ENCODE measurements around the gene CFAP299.

Gene CFAP299

GRCh38 chr4:80417019-80417418 is 81.5 kb downstream of the CFAP299 start:
- H3K9me3 ChIP-seq (replicated peaks; ENCODE audit: insufficient read depth, low read length), result no peaks in the 10 kb centered on the region
- no peaks in the 10 kb centered on the region for H3F3A ChIP-seq (ENCODE audit: insufficient read depth, low read length)
- TF ChIP-seq EZH2phosphoT487 (IDR thresholded peaks at IDR 0.05; ENCODE audit: low read length), result no peak
- TF ChIP-seq CTCF (IDR thresholded peaks at IDR 0.05; ENCODE audit: low read length), result no peak
- no peak for TF ChIP-seq EZH2 (optimal IDR thresholded peaks at IDR 0.05; ENCODE audit: low read depth, low read length)
- no peaks in the 10 kb centered on the region for H3K4me1 ChIP-seq (ENCODE audit: low read length)
- no peak overlapping the region for H3K4me3 ChIP-seq (ENCODE audit: low read length)
- no peaks in the 10 kb centered on the region for H3K36me3 ChIP-seq (replicated peaks; ENCODE audit: insufficient read depth, low read length)
- H4K20me1 ChIP-seq (ENCODE audit: insufficient read depth, low read length), result no peaks in the 10 kb centered on the region
- H3K9me2 ChIP-seq (replicated peaks; ENCODE audit: insufficient read depth, low read length), result no peaks in the 10 kb centered on the region
- DNase-seq, result no peak
- no peak overlapping the region for H3K4me2 ChIP-seq (ENCODE audit: low read depth, low read length)
- no peak overlapping the region for H3K9ac ChIP-seq (ENCODE audit: low read length)
- H3K79me2 ChIP-seq (ENCODE audit: low read length), result no peaks in the 10 kb centered on the region
- H3K27me3 ChIP-seq (replicated peaks; ENCODE audit: insufficient read depth, low read length), result no peaks in the 10 kb centered on the region
- H3K27ac ChIP-seq (ENCODE audit: low read length), result no peak overlapping the region
- no peak overlapping the region for H2AFZ ChIP-seq (ENCODE audit: low read length)

- TF ChIP-seq EZH2phosphoT487 (IDR thresholded peaks at IDR 0.05; ENCODE audit: low read length) (no peak), CTCF (IDR thresholded peaks at IDR 0.05; ENCODE audit: low read length) (no peak), EZH2 (optimal IDR thresholded peaks at IDR 0.05; ENCODE audit: low read depth, low read length) (no peak)
- H3K9me3 ChIP-seq (replicated peaks; ENCODE audit: insufficient read depth, low read length), result no peaks in the 10 kb centered on the region
- no peak overlapping the region for H2AFZ ChIP-seq (ENCODE audit: low read length)
- H3K79me2 ChIP-seq (ENCODE audit: low read length), result no peaks in the 10 kb centered on the region
- no peaks in the 10 kb centered on the region for H3K36me3 ChIP-seq (replicated peaks; ENCODE audit: insufficient read depth, low read length)
- no peaks in the 10 kb centered on the region for H3K9me2 ChIP-seq (replicated peaks; ENCODE audit: insufficient read depth, low read length)
- H4K20me1 ChIP-seq (ENCODE audit: insufficient read depth, low read length), result no peaks in the 10 kb centered on the region
- H3K27ac ChIP-seq (ENCODE audit: low read length), result no peak overlapping the region
- no peaks in the 10 kb centered on the region for H3F3A ChIP-seq (ENCODE audit: insufficient read depth, low read length)
- no peak overlapping the region for H3K4me2 ChIP-seq (ENCODE audit: low read depth, low read length)
- no peak for DNase-seq
- no peaks in the 10 kb centered on the region for H3K4me1 ChIP-seq (ENCODE audit: low read length)
- H3K9ac ChIP-seq (ENCODE audit: low read length), result no peak overlapping the region
- H3K27me3 ChIP-seq (replicated peaks; ENCODE audit: insufficient read depth, low read length), result no peaks in the 10 kb centered on the region
- no peak overlapping the region for H3K4me3 ChIP-seq (ENCODE audit: low read length)
Observed at GRCh38 chr4:80419946-80420345, 84.4 kb downstream of the CFAP299 start.

GRCh38 chr4:80420638-80421037 is 85.1 kb downstream of the CFAP299 start:
- H3K4me3 ChIP-seq (ENCODE audit: low read length), result no peak overlapping the region
- no peaks in the 10 kb centered on the region for H3K9me2 ChIP-seq (replicated peaks; ENCODE audit: insufficient read depth, low read length)
- no peak overlapping the region for H3K4me2 ChIP-seq (ENCODE audit: low read depth, low read length)
- H3K9ac ChIP-seq (ENCODE audit: low read length), result no peak overlapping the region
- no peaks in the 10 kb centered on the region for H3K79me2 ChIP-seq (ENCODE audit: low read length)
- no peaks in the 10 kb centered on the region for H3K9me3 ChIP-seq (replicated peaks; ENCODE audit: insufficient read depth, low read length)
- no peaks in the 10 kb centered on the region for H4K20me1 ChIP-seq (ENCODE audit: insufficient read depth, low read length)
- no peaks in the 10 kb centered on the region for H3F3A ChIP-seq (ENCODE audit: insufficient read depth, low read length)
- H3K4me1 ChIP-seq (ENCODE audit: low read length), result no peaks in the 10 kb centered on the region
- no peak for DNase-seq
- no peaks in the 10 kb centered on the region for H3K36me3 ChIP-seq (replicated peaks; ENCODE audit: insufficient read depth, low read length)
- TF ChIP-seq EZH2phosphoT487 (IDR thresholded peaks at IDR 0.05; ENCODE audit: low read length) (no peak), CTCF (IDR thresholded peaks at IDR 0.05; ENCODE audit: low read length) (no peak), EZH2 (optimal IDR thresholded peaks at IDR 0.05; ENCODE audit: low read depth, low read length) (no peak)
- H3K27me3 ChIP-seq (replicated peaks; ENCODE audit: insufficient read depth, low read length), result no peaks in the 10 kb centered on the region
- H2AFZ ChIP-seq (ENCODE audit: low read length), result no peak overlapping the region
- H3K27ac ChIP-seq (ENCODE audit: low read length), result no peak overlapping the region

Data from MM.1S (cell line).